Right forelimb (tissue), 1 donor: ENCODE measurements around the gene MAPK6.
A peak's percentile ranks its signal among the peaks of the same experiment; 100 is the strongest.

Experiments
- DNase-seq: peaks from one replicate; pipeline ENCODE4 v3.0.0-alpha.2; 2018

MAPK6 gene

GRCh38 chr15:52105846-52106245, 86.8 kb downstream of the MAPK6 start:
- DNase-seq = no peak

GRCh38 chr15:52106641-52107040, 87.6 kb downstream of the MAPK6 start:
- no peak for DNase-seq

GRCh38 chr15:52107238-52107637, 88.2 kb downstream of the MAPK6 start:
- no peak for DNase-seq

GRCh38 chr15:52109559-52110451, 90.8 kb downstream of the MAPK6 start:
- no peak for DNase-seq

GRCh38 chr15:52111517-52112202, 92.6 kb downstream of the MAPK6 start:
- no peak for DNase-seq

GRCh38 chr15:52112203-52112750, 93.3 kb downstream of the MAPK6 start:
- peak; percentile 56 for DNase-seq

GRCh38 chr15:52113235-52113634, 94.2 kb downstream of the MAPK6 start:
- DNase-seq = no peak

- DNase-seq = no peak
Observed at GRCh38 chr15:52113708-52114107, 94.7 kb downstream of the MAPK6 start.

- no peak for DNase-seq
Observed at GRCh38 chr15:52114261-52115055, 95.4 kb downstream of the MAPK6 start.

GRCh38 chr15:52115598-52116427, 96.8 kb downstream of the MAPK6 start:
- no peak for DNase-seq
